Duodenal mucosa (tissue), 2 donors: ENCODE results near the gene MTCH2.
"Not testable (repeated sequence)": the region's sequence is repeated elsewhere in the genome, so short reads cannot be mapped to it uniquely, and the experiment has no call there.

ENCODE experiments used
- H3K27ac ChIP-seq: one replicate; pipeline ENCODE4 v1.7.0; 2013; ENCODE audit warnings: low read depth, low read length
- H3K27me3 ChIP-seq, 2 donors: one replicate each; pipeline ENCODE4 v1.7.0; 2013; ENCODE audit warnings: low read length in 2 of 2, control low read depth in 1 of 2; ENCODE audit not compliant: insufficient read depth in 2 of 2, control insufficient read depth in 1 of 2
- H3K36me3 ChIP-seq, 2 donors: one replicate each; pipeline ENCODE4 v1.7.0; 2013; ENCODE audit warnings: low read length in 2 of 2, control low read depth in 1 of 2; ENCODE audit not compliant: insufficient read depth in 2 of 2, control insufficient read depth in 1 of 2
- H3K4me1 ChIP-seq, 2 donors: one replicate each; pipeline ENCODE4 v1.7.0; 2013; ENCODE audit warnings: low read length in 2 of 2, control low read depth in 1 of 2; ENCODE audit not compliant: insufficient read depth in 2 of 2, control insufficient read depth in 1 of 2
- H3K4me3 ChIP-seq, 2 donors: one replicate each; pipeline ENCODE4 v1.7.0; 2013; ENCODE audit warnings: low read length in 2 of 2, low read depth in 1 of 2
- H3K9ac ChIP-seq, 2 donors: one replicate each; pipeline ENCODE4 v1.7.0; 2013; ENCODE audit warnings: low read length in 2 of 2, low read depth in 1 of 2
- H3K9me3 ChIP-seq, 2 donors: one replicate each; pipeline ENCODE4 v1.7.0; 2013; ENCODE audit warnings: low read length in 2 of 2, control low read depth in 1 of 2; ENCODE audit not compliant: control insufficient read depth in 1 of 2

Gene MTCH2

GRCh38 chr11:47668665-47669064, 26.3 kb upstream of the MTCH2 start:
- Histone ChIP-seq H3K9me3 (no peaks in the 10 kb centered on the region), H3K27me3 (no peaks in the 10 kb centered on the region)

DNA sequence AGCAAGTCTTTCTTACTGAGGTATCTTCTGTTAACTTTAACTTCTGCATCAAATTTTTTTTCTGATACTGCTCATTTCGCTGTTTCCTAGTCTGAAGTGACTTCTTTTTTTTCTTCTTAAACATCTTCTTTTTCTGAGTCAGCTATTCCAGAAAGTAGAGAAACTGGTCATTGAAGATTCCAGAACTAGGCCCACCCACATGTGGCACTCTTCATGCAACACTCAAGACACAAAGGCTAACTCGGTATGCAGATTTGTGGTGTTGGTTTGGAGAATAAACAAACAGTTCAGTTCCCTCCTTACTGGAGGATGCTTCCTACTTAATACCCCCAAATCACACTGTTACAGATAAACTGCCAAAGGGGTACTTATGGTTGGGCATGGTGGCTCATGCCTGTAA, 25.2 kb upstream of the MTCH2 start:
- no peak overlapping the region for H3K9ac ChIP-seq
- H3K4me3 ChIP-seq: no peak overlapping the region
- H3K36me3 ChIP-seq: no peaks in the 10 kb centered on the region
- no peaks in the 10 kb centered on the region for H3K4me1 ChIP-seq
- no peaks in the 10 kb centered on the region for H3K27me3 ChIP-seq
- no peak overlapping the region for H3K27ac ChIP-seq
- no peaks in the 10 kb centered on the region for H3K9me3 ChIP-seq

More at GRCh38 chr11:47668665-47669064, 26.3 kb upstream of the MTCH2 start:
- no peak overlapping the region for H3K27ac ChIP-seq
- no peak overlapping the region for H3K4me3 ChIP-seq
- H3K36me3 ChIP-seq: no peaks in the 10 kb centered on the region
- no peaks in the 10 kb centered on the region for H3K4me1 ChIP-seq
- H3K9ac ChIP-seq: no peak overlapping the region

- Histone ChIP-seq H3K4me1 (no peaks in the 10 kb centered on the region), H3K4me3 (no peak overlapping the region), H3K27ac (no peak overlapping the region), H3K9ac (no peak overlapping the region), H3K9me3 (no peaks in the 10 kb centered on the region), H3K27me3 (no peaks in the 10 kb centered on the region), H3K36me3 (no peaks in the 10 kb centered on the region)
Observed at GRCh38 chr11:47667135-47667534, 24.8 kb upstream of the MTCH2 start.

- not testable (repeated sequence) for H3K9me3 ChIP-seq, H3K4me1 ChIP-seq, H3K36me3 ChIP-seq, H3K9ac ChIP-seq, H3K27ac ChIP-seq, H3K4me3 ChIP-seq, H3K27me3 ChIP-seq
Observed at GRCh38 chr11:47664936-47665335, 22.6 kb upstream of the MTCH2 start.

DNA sequence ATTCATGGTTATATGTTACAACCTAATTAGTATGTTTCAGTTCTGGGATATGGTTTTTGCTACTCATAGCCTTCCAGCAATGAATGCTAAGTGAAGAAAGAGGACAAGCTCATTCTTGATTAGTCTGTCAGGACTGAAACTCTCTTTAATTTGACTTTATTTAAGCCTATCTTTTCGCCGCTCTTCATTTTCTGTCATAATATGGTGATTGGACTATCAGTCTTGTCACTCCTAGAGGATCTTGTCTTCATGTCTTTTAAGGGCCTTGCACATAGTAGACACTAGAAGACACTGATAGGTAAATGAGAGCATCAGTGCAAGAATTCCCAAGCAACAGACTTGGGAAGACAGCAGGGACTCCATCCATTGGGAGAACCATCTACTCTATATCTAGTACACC, 18.9 kb upstream of the MTCH2 start:
- Histone ChIP-seq H3K9me3 (no peaks in the 10 kb centered on the region), H3K4me1 (no peaks in the 10 kb centered on the region), H3K9ac (no peak overlapping the region), H3K36me3 (no peaks in the 10 kb centered on the region), H3K27me3 (no peaks in the 10 kb centered on the region), H3K27ac (no peak overlapping the region), H3K4me3 (no peak overlapping the region)

- Histone ChIP-seq H3K9ac (no peak overlapping the region), H3K36me3 (no peaks in the 10 kb centered on the region), H3K4me3 (no peak overlapping the region), H3K27me3 (no peaks in the 10 kb centered on the region), H3K27ac (no peak overlapping the region), H3K9me3 (no peaks in the 10 kb centered on the region), H3K4me1 (no peaks in the 10 kb centered on the region)
Observed at GRCh38 chr11:47659276-47659675, 16.9 kb upstream of the MTCH2 start.

DNA sequence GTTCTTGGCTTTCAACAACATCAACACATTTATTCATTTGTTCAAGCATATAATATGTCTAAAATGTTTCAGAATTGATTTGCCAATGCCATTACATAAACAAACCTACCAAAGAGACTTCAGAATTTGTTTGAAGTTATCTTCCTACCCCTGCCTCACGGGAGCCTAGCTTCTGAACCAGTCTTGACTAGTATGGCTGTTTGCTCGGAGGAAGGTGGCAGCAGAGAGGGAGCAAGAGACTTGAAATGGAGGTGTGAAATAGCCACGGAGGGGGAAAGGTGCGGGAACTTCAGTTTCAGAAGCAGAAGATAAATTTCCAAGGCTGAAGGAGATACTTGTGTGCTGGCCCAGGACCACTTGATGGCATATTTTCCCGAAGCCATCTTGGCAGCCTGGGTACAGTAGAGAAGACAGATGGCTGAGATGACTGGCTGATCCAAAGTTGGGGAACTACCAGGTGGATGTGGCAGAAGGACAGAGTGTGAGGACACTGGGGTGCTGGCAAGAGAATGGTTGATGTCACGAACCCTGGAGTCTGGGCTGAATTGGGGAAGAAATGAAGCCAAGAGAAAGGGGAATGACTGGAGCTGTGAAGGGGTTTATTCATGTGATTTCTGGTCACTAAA, 14.0 kb upstream of the MTCH2 start:
- H3K4me1 ChIP-seq: no peaks in the 10 kb centered on the region
- H3K27me3 ChIP-seq: no peaks in the 10 kb centered on the region
- H3K9ac ChIP-seq: no peak overlapping the region
- no peak overlapping the region for H3K4me3 ChIP-seq
- H3K9me3 ChIP-seq: no peaks in the 10 kb centered on the region
- H3K27ac ChIP-seq: no peak overlapping the region
- no peaks in the 10 kb centered on the region for H3K36me3 ChIP-seq

- H3K9ac ChIP-seq: no peak overlapping the region
- no peaks in the 10 kb centered on the region for H3K4me1 ChIP-seq
- no peaks in the 10 kb centered on the region for H3K27me3 ChIP-seq
- H3K27ac ChIP-seq: no peak overlapping the region
- H3K4me3 ChIP-seq: no peak overlapping the region
- H3K36me3 ChIP-seq: no peaks in the 10 kb centered on the region
- H3K9me3 ChIP-seq: no peaks in the 10 kb centered on the region
Observed at GRCh38 chr11:47651818-47652469, 9.6 kb upstream of the MTCH2 start.

- no peaks in the 10 kb centered on the region for H3K4me1 ChIP-seq
- H3K36me3 ChIP-seq: no peaks in the 10 kb centered on the region
- H3K9me3 ChIP-seq: no peaks in the 10 kb centered on the region
- no peak overlapping the region for H3K27ac ChIP-seq
- H3K9ac ChIP-seq: no peak overlapping the region
- H3K27me3 ChIP-seq: no peaks in the 10 kb centered on the region
- no peak overlapping the region for H3K4me3 ChIP-seq
Observed at GRCh38 chr11:47649276-47649675, 6.9 kb upstream of the MTCH2 start.

DNA sequence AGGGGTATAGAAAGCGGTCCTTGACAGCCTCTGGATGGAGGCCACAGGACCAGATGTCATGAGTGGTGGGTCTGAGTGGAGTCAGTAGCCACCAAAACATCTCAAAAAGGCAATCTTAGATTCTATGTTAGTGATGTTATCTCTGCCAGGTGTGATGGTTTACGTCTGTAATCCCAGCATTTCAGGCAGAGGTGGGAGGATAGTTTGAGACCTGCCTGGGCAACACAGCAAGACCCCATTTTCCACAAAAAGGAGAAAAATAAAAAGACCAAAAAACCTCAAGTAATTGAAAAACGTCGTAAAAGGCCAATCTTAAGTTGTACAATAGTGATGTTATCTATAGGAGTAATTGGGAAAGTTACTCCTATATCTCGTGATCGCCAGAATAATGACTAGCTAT, 3.7 kb upstream of the MTCH2 start:
- Histone ChIP-seq H3K27me3 (no peaks in the 10 kb centered on the region), H3K4me1 (peaks cover 7 to 8% of the 10 kb centered on the region in 2 donors), H3K9ac (no peak overlapping the region), H3K36me3 (no peaks in the 10 kb centered on the region), H3K27ac (no peak overlapping the region), H3K9me3 (no peaks in the 10 kb centered on the region), H3K4me3 (no peak overlapping the region)
